Activated naive CD4-positive, alpha-beta T cell treated with Interleukin-2 at 50 U/mL for 16 hours (primary cell): ENCODE results near the gene PICK1.
"Not testable (repeated sequence)": the region's sequence is repeated elsewhere in the genome, so short reads cannot be mapped to it uniquely, and the experiment has no call there.

Source experiments
- DNase-seq: peaks from one replicate; pipeline ENCODE4 v3.0.0-alpha.2; 2020

The PICK1 gene

GRCh38 chr22:38031491-38031890 is 25.7 kb upstream of the PICK1 start:
- DNase-seq: no peak

DNA sequence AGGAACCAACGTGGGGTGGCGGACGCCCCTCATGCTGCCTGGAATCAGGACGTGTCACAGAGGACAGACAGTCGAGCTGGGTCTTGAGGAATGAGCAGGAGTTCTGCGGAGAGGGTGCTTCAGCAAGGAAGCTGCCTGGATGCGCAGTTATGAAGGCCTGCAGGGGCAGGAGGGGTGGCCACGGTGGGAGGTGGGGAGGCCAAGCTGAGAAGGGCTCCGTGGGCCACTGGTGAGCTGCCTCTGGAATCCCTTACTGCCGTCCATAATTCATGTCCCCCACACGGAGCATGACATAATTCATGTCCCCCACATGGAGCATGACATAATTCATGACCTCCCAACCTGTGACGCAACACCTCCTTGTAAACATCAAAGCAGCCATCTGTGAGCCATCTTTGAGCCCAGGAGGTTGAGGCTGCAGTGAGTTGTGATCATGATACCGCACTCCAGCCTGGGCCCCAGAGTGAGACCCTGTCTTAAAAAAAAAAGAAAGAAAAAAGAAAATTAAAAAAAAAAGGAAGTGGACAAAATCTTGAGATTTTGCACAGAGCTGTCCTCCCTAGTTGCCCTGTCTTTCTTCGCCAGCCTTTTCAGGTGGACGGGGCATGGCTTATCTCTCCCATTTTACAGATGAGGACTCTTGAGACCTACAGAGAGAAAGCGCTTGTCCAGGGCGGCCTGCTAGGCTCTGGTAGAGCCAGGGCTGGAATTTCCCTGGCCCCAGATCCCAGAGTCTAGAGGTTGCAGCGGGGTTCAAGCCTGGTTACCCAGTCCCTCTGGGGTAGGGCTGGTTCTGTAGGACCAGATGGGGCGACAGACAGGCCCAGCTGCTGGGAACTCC is 24.3 kb upstream of the PICK1 start:
- DNase-seq: no peak

DNA sequence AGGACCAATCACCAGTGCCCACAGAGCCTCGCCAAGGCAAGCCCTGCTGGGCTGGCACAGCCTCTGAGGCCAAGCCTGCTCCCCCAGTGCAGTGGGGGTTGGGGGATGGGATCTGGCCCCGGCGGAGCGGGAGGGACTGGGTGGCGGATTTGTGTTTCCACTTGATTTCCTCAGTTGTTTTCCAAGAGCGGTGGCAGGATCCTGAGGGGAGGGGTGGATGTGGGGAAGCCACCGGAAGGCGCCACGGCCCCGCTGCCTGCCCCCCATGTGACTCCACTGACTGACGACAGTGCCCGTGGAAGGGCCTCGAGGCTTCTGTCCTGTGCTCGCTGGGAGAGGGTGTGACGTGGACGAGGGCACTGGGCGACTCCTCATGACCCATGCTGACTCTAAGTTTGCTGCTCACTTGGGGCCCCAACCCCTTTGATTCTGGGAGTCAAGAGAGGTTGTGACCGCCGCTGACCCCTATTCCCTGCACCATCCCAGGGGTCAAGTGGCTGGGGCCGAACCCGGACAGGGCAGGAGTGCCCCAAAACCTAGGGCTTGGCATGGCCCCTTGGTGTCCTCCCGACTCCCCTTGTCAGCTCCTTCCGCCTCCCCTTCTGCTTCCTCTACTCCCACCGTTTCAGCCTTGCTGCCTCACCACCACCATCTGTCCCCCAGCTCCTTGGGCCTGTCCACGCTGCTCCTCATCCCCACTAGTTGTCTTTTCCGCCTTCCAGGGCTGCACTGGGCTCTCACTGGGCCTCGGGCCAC is 23.5 kb upstream of the PICK1 start:
- DNase-seq: no peak

DNA sequence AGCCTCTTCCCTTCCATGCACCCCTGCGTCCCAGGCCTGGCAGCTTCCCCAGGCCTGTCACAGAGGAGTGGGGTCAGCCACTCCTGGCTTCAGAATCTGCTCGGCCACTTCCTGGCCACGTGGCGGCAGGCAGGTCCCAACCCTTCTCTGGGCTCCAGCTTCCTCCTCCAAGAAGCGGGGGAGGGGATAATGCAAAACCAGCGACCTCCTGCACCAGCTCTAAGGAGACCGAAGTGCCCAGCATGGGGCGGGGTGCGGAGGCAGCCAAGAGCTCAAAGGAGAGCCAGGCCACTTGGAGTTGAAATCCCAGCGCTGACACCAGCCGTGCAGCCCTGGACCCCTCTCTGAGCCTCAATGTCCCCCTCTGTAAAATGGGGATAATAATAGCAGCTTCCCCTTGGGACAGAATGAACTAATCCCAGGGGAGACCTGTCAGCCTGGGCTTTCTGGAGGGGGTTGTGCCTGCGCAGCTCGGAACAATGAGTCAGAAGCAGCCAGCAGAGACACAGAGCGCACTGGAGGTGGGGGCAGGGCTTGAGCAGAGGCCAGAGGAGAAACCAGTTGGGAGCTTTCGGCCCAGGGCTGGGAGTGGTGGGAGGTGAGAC is 22.8 kb upstream of the PICK1 start:
- DNase-seq: no peak

DNA sequence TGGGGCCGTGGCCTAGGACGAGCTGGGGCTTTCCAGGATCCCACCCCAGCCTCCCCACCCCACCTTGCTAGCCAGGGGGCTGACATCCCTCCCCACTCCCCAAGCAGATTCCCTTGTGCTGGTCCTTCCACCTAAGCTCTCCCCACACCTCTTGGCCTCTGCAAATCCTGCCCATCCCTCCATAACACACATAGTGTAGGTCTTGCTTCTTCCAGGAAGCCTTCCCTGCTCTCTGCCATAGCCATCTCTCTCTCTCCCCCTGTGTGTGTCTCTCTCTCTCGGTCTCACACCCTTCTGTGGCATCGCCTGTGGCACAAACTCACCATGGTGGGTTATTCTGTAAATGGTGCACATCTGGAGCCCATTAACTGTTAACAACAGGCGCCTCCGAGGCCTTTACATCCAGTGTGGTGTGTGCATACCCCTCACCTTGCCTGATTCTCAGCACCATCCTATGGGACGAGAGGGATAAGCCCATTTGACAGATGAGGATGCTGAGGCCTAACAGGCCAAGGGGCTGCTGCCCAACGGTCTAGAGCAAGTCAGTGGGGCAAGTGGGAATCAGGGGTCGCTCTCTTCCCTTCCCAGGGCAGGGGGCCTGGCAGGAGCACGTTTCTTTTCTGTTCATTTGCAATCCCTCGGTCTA is 22.2 kb upstream of the PICK1 start:
- DNase-seq: no peak

- DNase-seq: no peak
Measured at GRCh38 chr22:38035530-38035885, 21.7 kb upstream of the PICK1 start.

GRCh38 chr22:38036392-38037062 is 20.7 kb upstream of the PICK1 start:
- no peak for DNase-seq

GRCh38 chr22:38037367-38038150 is 19.6 kb upstream of the PICK1 start:
- not testable (repeated sequence) for DNase-seq

DNA sequence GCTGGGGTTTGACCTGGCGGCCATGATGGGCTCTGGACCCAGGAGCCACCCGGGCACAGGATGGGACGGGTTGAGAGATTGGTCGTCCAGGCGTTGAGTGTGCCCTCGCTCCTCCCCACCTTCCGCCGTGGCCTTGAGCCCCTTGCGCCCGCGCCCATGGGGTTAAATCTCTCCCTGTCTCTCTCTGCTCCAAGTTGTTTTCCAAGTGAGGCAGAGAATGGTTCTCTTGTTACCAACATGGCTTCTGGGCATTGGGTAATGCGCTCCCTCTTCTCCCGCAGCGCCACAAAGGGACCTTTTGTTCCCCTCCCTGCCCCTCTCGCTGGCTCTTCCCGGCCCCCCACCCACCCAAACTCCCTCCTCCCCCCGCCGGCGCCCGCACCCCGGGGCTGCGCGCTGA is 18.8 kb upstream of the PICK1 start:
- no peak for DNase-seq

GRCh38 chr22:38038890-38039812 is 18.1 kb upstream of the PICK1 start:
- DNase-seq: no peak

GRCh38 chr22:38040953-38041759 is 16.0 kb upstream of the PICK1 start:
- no peak for DNase-seq

DNA sequence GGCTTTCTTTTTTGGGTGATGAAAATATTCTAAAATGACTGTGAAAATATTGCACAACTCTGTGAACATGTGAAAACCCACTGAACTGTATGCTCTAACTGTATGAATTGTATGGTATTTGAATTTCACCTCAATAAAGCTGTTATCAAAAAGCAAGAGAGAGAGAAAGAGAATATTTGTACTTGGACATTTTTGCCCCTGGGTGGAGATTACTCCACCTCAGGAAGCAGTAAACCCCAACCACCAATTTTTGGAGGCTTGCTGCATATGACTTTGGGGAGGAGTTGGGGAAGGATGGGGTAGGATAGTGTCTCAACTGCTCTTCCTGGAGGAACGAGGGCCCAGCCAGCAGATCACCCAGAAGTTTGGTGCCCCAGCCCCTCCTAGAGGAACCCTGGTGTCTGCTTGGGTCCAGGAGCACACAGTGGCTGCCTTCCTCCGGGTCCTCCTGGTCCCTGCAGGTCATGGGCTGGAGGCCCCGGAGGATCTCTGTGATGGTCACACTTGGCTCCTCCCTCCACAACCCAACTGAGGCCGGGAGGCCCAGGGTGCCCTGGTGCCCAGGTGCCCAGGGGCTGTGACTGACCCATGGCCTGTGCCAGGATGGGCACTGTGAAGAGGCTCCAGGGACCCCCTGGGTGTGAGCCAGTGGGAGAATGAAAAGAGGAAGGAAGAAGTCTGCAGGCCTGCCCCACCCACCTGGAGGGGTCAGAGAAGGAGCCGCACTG is 15.3 kb upstream of the PICK1 start:
- DNase-seq: no peak

- no peak for DNase-seq
Measured at GRCh38 chr22:38042488-38042790, 14.8 kb upstream of the PICK1 start.

GRCh38 chr22:38043151-38044039 is 13.8 kb upstream of the PICK1 start:
- no peak for DNase-seq

- no peak for DNase-seq
Measured at GRCh38 chr22:38046070-38046748, 11.0 kb upstream of the PICK1 start.

GRCh38 chr22:38049812-38050619 is 7.2 kb upstream of the PICK1 start:
- no peak for DNase-seq

DNA sequence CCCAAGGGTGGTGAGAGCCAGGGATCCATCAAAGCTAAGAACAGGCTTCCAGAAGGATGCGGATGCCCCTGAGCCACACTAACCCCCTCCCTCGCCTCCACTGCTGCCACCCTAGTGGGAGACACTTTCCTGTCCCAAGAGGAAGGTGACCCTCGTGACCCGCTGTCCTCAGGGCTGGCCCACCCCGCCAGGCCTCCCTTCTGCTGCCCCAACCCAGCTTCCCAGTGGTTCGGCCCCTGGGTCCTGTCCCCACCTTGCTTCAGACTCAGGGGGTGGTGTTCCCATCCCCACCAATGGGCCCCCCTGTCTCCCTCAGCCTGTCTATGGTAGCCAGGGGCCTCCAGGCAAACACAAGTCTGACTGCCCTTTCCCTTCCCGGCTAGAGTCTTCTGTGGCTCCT is 6.5 kb upstream of the PICK1 start:
- no peak for DNase-seq
